ENCODE results near the gene GAPVD1.
"Not testable (repeated sequence)": the region's sequence is repeated elsewhere in the genome, so short reads cannot be mapped to it uniquely, and the experiment has no call there.

The GAPVD1 gene

GRCh38 chr9:125261501-125262293, at the start of gene GAPVD1:
GAPVD1 (plus strand) TSS chr9:125261826; CDS start chr9:125298922, 37,096 bp downstream.
- peak; percentile 75 for DNase-seq

- DNase-seq = no peak
Observed at GRCh38 chr9:125214186-125214585, 47.4 kb upstream of the GAPVD1 start.

- DNase-seq = no peak
Observed at GRCh38 chr9:125218621-125219020, 43.0 kb upstream of the GAPVD1 start.

GRCh38 chr9:125224858-125225257, 36.8 kb upstream of the GAPVD1 start:
- not testable (repeated sequence) for DNase-seq

- DNase-seq = no peak
Observed at GRCh38 chr9:125227761-125228160, 33.9 kb upstream of the GAPVD1 start.

- DNase-seq = no peak
Observed at GRCh38 chr9:125233678-125234077, 27.9 kb upstream of the GAPVD1 start.

GRCh38 chr9:125234099-125234498, 27.5 kb upstream of the GAPVD1 start:
- DNase-seq = not testable (repeated sequence)

GRCh38 chr9:125235804-125236519, 25.7 kb upstream of the GAPVD1 start:
- DNase-seq = no peak

- not testable (repeated sequence) for DNase-seq
Observed at GRCh38 chr9:125236520-125237159, 25.0 kb upstream of the GAPVD1 start.

- no peak for DNase-seq
Observed at GRCh38 chr9:125238127-125238914, 23.3 kb upstream of the GAPVD1 start.

GRCh38 chr9:125238915-125239446, 22.6 kb upstream of the GAPVD1 start:
- DNase-seq = no peak

- DNase-seq = no peak
Observed at GRCh38 chr9:125239631-125240597, 21.7 kb upstream of the GAPVD1 start.

- DNase-seq = peak; percentile 62
Observed at GRCh38 chr9:125240649-125240999, 21.0 kb upstream of the GAPVD1 start.

- peak; percentile 98 for DNase-seq
Observed at GRCh38 chr9:125241000-125241862, 20.4 kb upstream of the GAPVD1 start, which contains the start of gene HSPA5. HSPA5 (minus strand) TSS chr9:125241343; CDS start chr9:125241126, 217 bp downstream.

GRCh38 chr9:125241863-125242739, 19.5 kb upstream of the GAPVD1 start:
- peak; percentile 59 for DNase-seq

- DNase-seq = no peak
Observed at GRCh38 chr9:125243792-125244260, 17.8 kb upstream of the GAPVD1 start.

GRCh38 chr9:125246261-125246667, 15.4 kb upstream of the GAPVD1 start:
- no peak for DNase-seq

- no peak for DNase-seq
Observed at GRCh38 chr9:125254231-125254630, 7.4 kb upstream of the GAPVD1 start.

- DNase-seq = no peak
Observed at GRCh38 chr9:125255781-125256391, 5.7 kb upstream of the GAPVD1 start.
